ENCODE measurements around the gene NACA2. TPM values are rescaled to one million over a fixed set of nuclear protein-coding genes. Genes with fewer than 3 reads are reported as not detected.

Gene NACA2
- not detected in 2 replicates for total RNA-seq
- long read RNA-seq = 0 reads

DNA sequence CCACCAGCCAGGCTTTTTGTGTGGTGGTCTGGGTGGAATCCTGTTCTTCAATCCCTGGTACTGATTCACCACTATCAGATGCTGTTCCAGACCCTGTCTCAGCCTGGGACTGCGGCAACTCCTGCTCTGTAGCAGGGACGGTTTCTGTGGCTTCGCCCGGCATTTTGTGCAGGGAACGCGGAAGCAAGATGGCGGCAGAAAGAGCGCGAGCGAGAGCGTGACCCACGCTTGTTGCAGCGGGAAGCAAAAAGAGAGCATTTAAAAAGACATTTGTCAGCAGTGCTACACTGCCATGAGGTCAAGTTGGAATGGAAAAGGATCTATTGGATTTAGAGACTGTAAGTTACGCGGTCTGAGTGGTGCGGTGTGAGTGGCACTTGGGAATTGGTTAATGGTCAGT, at the start of gene NACA2:
NACA2 (minus strand) TSS at position 202 of the 400 bp plus-strand sequence; CDS start at position 163, 39 bp downstream.
- no peak for DNase-seq (ENCODE audit: extremely low spot score, unreplicated experiment)
- no peaks in the 10 kb centered on the region for H3K36me3 Mint-ChIP-seq (ENCODE audit: unreplicated experiment)
- H3K4me1 Mint-ChIP-seq (ENCODE audit: unreplicated experiment) = no peaks in the 10 kb centered on the region
- H3K27ac Mint-ChIP-seq (ENCODE audit: unreplicated experiment) = no peak within 1 kb of the TSS
- no peaks in the 10 kb centered on the region for H3K9me3 Mint-ChIP-seq (ENCODE audit: unreplicated experiment)
- peaks cover 38% of the 10 kb centered on the region for H3K27me3 Mint-ChIP-seq (ENCODE audit: unreplicated experiment)
- TF ChIP-seq CTCF (IDR thresholded peaks at IDR 0.05) = no peak
- H3K4me3 Mint-ChIP-seq (ENCODE audit: unreplicated experiment) = no peak within 1 kb of the TSS

- Mint-ChIP-seq H3K4me1 (ENCODE audit: unreplicated experiment) (no peaks in the 10 kb centered on the region), H3K36me3 (ENCODE audit: unreplicated experiment) (no peaks in the 10 kb centered on the region), H3K27me3 (ENCODE audit: unreplicated experiment) (no peaks in the 10 kb centered on the region), H3K9me3 (ENCODE audit: unreplicated experiment) (peaks cover 22% of the 10 kb centered on the region), H3K27ac (ENCODE audit: unreplicated experiment) (no peak overlapping the region), H3K4me3 (ENCODE audit: unreplicated experiment) (no peak overlapping the region)
- DNase-seq (ENCODE audit: extremely low spot score, unreplicated experiment) = no peak
- TF ChIP-seq CTCF (IDR thresholded peaks at IDR 0.05) = no peak
These were observed 48.8 kb upstream of the NACA2 start for GRCh38 chr17:61639818-61640217.

DNA sequence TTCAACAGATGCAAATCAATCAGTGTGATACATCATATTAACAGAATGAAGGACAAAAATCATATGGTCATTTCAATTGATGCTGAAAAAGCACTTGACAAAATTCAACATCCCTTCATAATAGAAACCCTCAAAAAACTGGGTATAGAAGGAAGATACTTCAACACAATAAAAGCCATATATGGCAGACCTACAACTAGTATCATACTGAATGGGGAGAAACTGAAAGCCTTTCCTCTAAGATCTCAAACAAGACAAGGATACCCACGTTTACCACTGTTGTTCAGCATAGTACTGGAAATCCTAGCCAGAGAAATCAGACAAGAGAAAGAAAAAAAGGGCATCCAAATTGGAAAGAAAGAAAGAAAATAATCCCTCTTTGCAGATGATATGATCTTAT, 47.1 kb upstream of the NACA2 start:
- TF ChIP-seq CTCF (IDR thresholded peaks at IDR 0.05) = no peak
- no peak overlapping the region for H3K27ac Mint-ChIP-seq (ENCODE audit: unreplicated experiment)
- peaks cover 29% of the 10 kb centered on the region for H3K9me3 Mint-ChIP-seq (ENCODE audit: unreplicated experiment)
- H3K36me3 Mint-ChIP-seq (ENCODE audit: unreplicated experiment) = no peaks in the 10 kb centered on the region
- DNase-seq (ENCODE audit: extremely low spot score, unreplicated experiment) = no peak
- peaks cover 3% of the 10 kb centered on the region for H3K27me3 Mint-ChIP-seq (ENCODE audit: unreplicated experiment)
- no peaks in the 10 kb centered on the region for H3K4me1 Mint-ChIP-seq (ENCODE audit: unreplicated experiment)
- no peak overlapping the region for H3K4me3 Mint-ChIP-seq (ENCODE audit: unreplicated experiment)

GRCh38 chr17:61635913-61636432, 45.0 kb upstream of the NACA2 start:
- Mint-ChIP-seq H3K4me3 (ENCODE audit: unreplicated experiment) (no peak overlapping the region), H3K27ac (ENCODE audit: unreplicated experiment) (no peak overlapping the region), H3K36me3 (ENCODE audit: unreplicated experiment) (no peaks in the 10 kb centered on the region), H3K9me3 (ENCODE audit: unreplicated experiment) (peaks cover 32% of the 10 kb centered on the region), H3K4me1 (ENCODE audit: unreplicated experiment) (no peaks in the 10 kb centered on the region), H3K27me3 (ENCODE audit: unreplicated experiment) (peaks cover 13% of the 10 kb centered on the region)
- peak; percentile 82 for TF ChIP-seq CTCF (IDR thresholded peaks at IDR 0.05)
- DNase-seq (ENCODE audit: extremely low spot score, unreplicated experiment) = no peak

DNA sequence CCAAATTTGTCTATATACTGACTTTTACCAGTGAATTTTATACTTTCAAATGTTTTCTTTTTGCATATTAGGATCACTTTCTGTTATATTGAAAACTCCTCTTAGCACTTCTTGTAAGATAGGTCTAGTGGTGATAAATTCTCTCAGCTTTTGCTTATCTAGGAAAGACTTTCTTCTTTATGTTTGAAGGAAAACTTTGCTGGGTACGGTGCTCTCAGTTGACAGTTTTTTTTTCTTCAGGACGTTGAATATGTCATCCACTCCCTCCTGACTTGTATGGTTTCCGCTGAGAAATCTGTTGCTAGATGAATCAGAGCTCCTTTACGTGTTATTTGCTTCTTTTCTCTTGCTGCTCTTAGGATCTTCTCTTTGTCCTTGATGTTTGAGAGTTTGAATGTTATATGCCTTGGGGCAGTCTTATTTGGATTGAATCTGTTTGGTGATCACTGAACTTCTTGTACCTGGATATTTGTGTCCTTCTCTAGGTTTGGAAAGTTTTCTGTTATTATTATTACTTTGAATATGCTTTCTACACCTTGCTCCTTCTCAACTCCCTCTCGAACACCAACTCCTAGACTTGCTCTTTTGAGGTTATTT, 44.0 kb upstream of the NACA2 start:
- Mint-ChIP-seq H3K4me3 (ENCODE audit: unreplicated experiment) (no peak overlapping the region), H3K27ac (ENCODE audit: unreplicated experiment) (no peak overlapping the region), H3K9me3 (ENCODE audit: unreplicated experiment) (peaks cover 31% of the 10 kb centered on the region), H3K4me1 (ENCODE audit: unreplicated experiment) (no peaks in the 10 kb centered on the region), H3K27me3 (ENCODE audit: unreplicated experiment) (peaks cover 13% of the 10 kb centered on the region), H3K36me3 (ENCODE audit: unreplicated experiment) (no peaks in the 10 kb centered on the region)
- TF ChIP-seq CTCF (IDR thresholded peaks at IDR 0.05) = no peak
- no peak for DNase-seq (ENCODE audit: extremely low spot score, unreplicated experiment)
